Endothelial cell of umbilical vein (primary cell): ENCODE data around the gene ATP6V1F. TPM values are rescaled to one million over a fixed set of nuclear protein-coding genes. Genes with fewer than 3 reads are reported as not detected.

Experiments
- BruUV-seq: library from RNA; stranded (reverse); fragments of 400-500 nt; replicated peaks from 2 replicates; lab custom pipeline; 2021; lab: Mats Ljungman, UMichigan
- CTCF ChIA-PET: fragments of 300-600, 350-600 bp; sonication (Branson Sonifier 250); formaldehyde crosslinking; loops from one replicate; lab custom pipeline; 2021; ENCODE audit warnings: antibody characterized with exemption, inconsistent platforms; lab: Charles Lee
- POLR2A ChIA-PET: fragments of 300-600, 350-600 bp; sonication (Branson Sonifier 250); formaldehyde crosslinking; loops from one replicate; lab custom pipeline; 2021; ENCODE audit warnings: antibody characterized with exemption, inconsistent platforms; lab: Charles Lee
- DNase-seq: peaks from one replicate; pipeline ENCODE4 v3.0.0-alpha.2; 2011; ENCODE audit warnings: low read depth, low spot score
- FAIRE-seq: peaks from 2 replicates; lab custom pipeline; 2011; peaks lifted over from hg19 to GRCh38; lab: Jason Lieb, UNC
- H2AFZ ChIP-seq: 2 replicates; pipeline ENCODE4 v1.6.0; 2012; ENCODE audit warnings: low read depth, low read length, control low read depth, inconsistent platforms
- H3K27ac ChIP-seq: 2 replicates; pipeline ENCODE4 v1.5.1; 2011; ENCODE audit warnings: low read depth, mild to moderate bottlenecking, control low read depth, low read length, moderate library complexity; ENCODE audit not compliant: insufficient read depth
- H3K27me3 ChIP-seq, 2 experiments: 2 replicates each; pipeline versions ENCODE4 v1.6.0 to v1.6.1; 2011; ENCODE audit warnings: low read length in 2 of 2, mixed read lengths in 1 of 2; ENCODE audit not compliant: control insufficient read depth in 2 of 2, insufficient read depth in 2 of 2
- H3K36me3 ChIP-seq, 2 experiments: 2 replicates in 1 of 2; 3 replicates in 1 of 2; pipeline ENCODE4 v1.5.1; 2011; ENCODE audit warnings: low read length in 2 of 2, mild to moderate bottlenecking in 1 of 2, moderate library complexity in 1 of 2; ENCODE audit not compliant: control insufficient read depth in 2 of 2, insufficient read depth in 2 of 2; ENCODE audit errors: extremely low read depth in 1 of 2
- H3K4me1 ChIP-seq: 3 replicates; pipeline ENCODE4 v1.5.1; 2011; ENCODE audit warnings: mild to moderate bottlenecking, low read length; ENCODE audit not compliant: control insufficient read depth, insufficient read depth; ENCODE audit errors: extremely low read depth
- H3K4me2 ChIP-seq: 2 replicates; pipeline ENCODE4 v1.6.1; 2011; ENCODE audit warnings: low read length, control low read depth, mixed read lengths; ENCODE audit not compliant: insufficient read depth
- H3K4me3 ChIP-seq, 3 experiments: fragments of 200-600 bp in 1 of 3; sonication (generic), shearing (Covaris generic) in 1 of 3; replicated peaks in 1 of 3; 2 replicates each; pipeline ENCODE4 v1.5.1; 2011 to 2016; ENCODE audit warnings: control low read depth in 3 of 3, low read length in 3 of 3, mild to moderate bottlenecking in 2 of 3, inconsistent platforms in 1 of 3, low read depth in 1 of 3, moderate library complexity in 1 of 3; ENCODE audit not compliant: insufficient read depth in 1 of 3
- H3K79me2 ChIP-seq: 2 replicates; pipeline ENCODE4 v1.6.0; 2012; ENCODE audit warnings: low read length, inconsistent platforms; ENCODE audit not compliant: control insufficient read depth, insufficient read depth
- H3K9ac ChIP-seq: replicated peaks from 2 replicates; pipeline ENCODE3; 2011; ENCODE audit warnings: low read length, control low read depth; ENCODE audit not compliant: insufficient read depth; ENCODE audit errors: extremely low read depth
- H3K9me1 ChIP-seq: replicated peaks from 3 replicates; pipeline ENCODE4 v1.6.0; 2011; ENCODE audit warnings: mild to moderate bottlenecking, low read length; ENCODE audit not compliant: control insufficient read depth, insufficient read depth; ENCODE audit errors: extremely low read depth
- H3K9me3 ChIP-seq: replicated peaks from 2 replicates; pipeline ENCODE4 v1.5.1; 2012; ENCODE audit warnings: low read length, inconsistent platforms; ENCODE audit not compliant: control insufficient read depth, insufficient read depth
- H4K20me1 ChIP-seq: replicated peaks from 2 replicates; pipeline ENCODE3; 2011; ENCODE audit warnings: mild to moderate bottlenecking, low read length; ENCODE audit not compliant: control insufficient read depth, insufficient read depth; ENCODE audit errors: extremely low read depth
- EZH2 ChIP-seq: IDR thresholded peaks from 2 replicates; pipeline ENCODE4 v1.6.1; 2012; ENCODE audit warnings: borderline replicate concordance, low read depth, mild to moderate bottlenecking, moderate library complexity, low read length, inconsistent platforms; ENCODE audit not compliant: severe bottlenecking
- FOS ChIP-seq: IDR thresholded peaks from 2 replicates; pipeline ENCODE4 v1.6.1; 2011; ENCODE audit warnings: mild to moderate bottlenecking, low read length, moderate library complexity, borderline replicate concordance; ENCODE audit not compliant: insufficient read depth
- GATA2 ChIP-seq: IDR thresholded peaks from 2 replicates; pipeline ENCODE4 v1.7.0; 2011; ENCODE audit warnings: low read depth, mild to moderate bottlenecking, moderate library complexity, mixed read lengths, low read length; ENCODE audit not compliant: insufficient read length, insufficient read depth
- JUN ChIP-seq: IDR thresholded peaks from 2 replicates; pipeline ENCODE4 v1.6.1; 2011; ENCODE audit warnings: borderline replicate concordance, low read depth; ENCODE audit not compliant: insufficient read length, insufficient read depth
- MYC ChIP-seq: IDR thresholded peaks from one replicate; pipeline ENCODE4 v1.6.1; 2011; ENCODE audit warnings: mild to moderate bottlenecking, low read depth, low read length
- POLR2A ChIP-seq: IDR thresholded peaks from 2 replicates; pipeline ENCODE4 v1.6.1; 2012; ENCODE audit warnings: low read depth, mild to moderate bottlenecking, control low read depth, low read length
- POLR2AphosphoS5 ChIP-seq: IDR thresholded peaks from 2 replicates; pipeline ENCODE4 v1.6.1; 2012; ENCODE audit warnings: low read depth, mild to moderate bottlenecking, control low read depth, low read length, moderate library complexity; ENCODE audit not compliant: insufficient read depth
- dilution Hi-C: fragments of 300-500 bp; cut with MboI; formaldehyde crosslinking; loops from one replicate; pipeline ENCODE4 v1.15.0; 2019; ENCODE audit warnings: low sequenced_read_pairs; ENCODE audit not compliant: extremely low pct_ligation_motif_present
- intact Hi-C: fragments of 100-400 bp; cut with micrococcal nuclease; formaldehyde crosslinking; loops from one replicate; pipeline ENCODE4 v1.10.0; 2022
- polyA plus RNA-seq, 4 experiments: library from polyadenylated mRNA; depleted of rRNA in 3 of 4; stranded (reverse) in 3 of 4; unstranded in 1 of 4; fragments of >200 nt; gene quantifications; 2 replicates each; pipeline versions ENCODE4 v1.2.1 to v1.2.3, GENCODE V29; 2011 to 2012; ENCODE audit warnings: missing spikeins in 1 of 4
- total RNA-seq: library from RNA; stranded (reverse); gene quantifications from 2 replicates; pipeline ENCODE4 v1.2.3, GENCODE V29; 2021
- TF ChIP-seq, protein P1 (sequence below): IDR thresholded peaks from 2 replicates; pipeline ENCODE4 v1.6.1; 2011; ENCODE audit not compliant: insufficient read depth, insufficient read length
- TF ChIP-seq, protein P2 (sequence below), 2 donors: IDR thresholded peaks; 1 replicate in 1 of 2; 2 replicates in 1 of 2; pipeline ENCODE4 v1.5.1; 2011; ENCODE audit warnings: low read length in 2 of 2, mild to moderate bottlenecking in 2 of 2, moderate library complexity in 2 of 2, control low read depth in 1 of 2, inconsistent platforms in 1 of 2, low read depth in 1 of 2; ENCODE audit not compliant: insufficient read depth in 1 of 2; ENCODE audit errors: extremely low read depth in 1 of 2

Gene ATP6V1F
- total and polyA plus RNA-seq, 2 donors (not counting 3 experiments of a cell fraction or from before 2014, with no cell fraction given), result 156 to 360 TPM

GRCh38 chr7:128894101-128894440 is 31.4 kb downstream of the ATP6V1F start:
- FAIRE-seq, result no peak
- Histone ChIP-seq H3K79me2 (no peaks in the 10 kb centered on the region), H3K36me3 (no peaks in the 10 kb centered on the region), H3K9me1 (no peaks in the 10 kb centered on the region), H3K27me3 (peaks cover 6 to 19% of the 10 kb centered on the region in 2 experiments), H3K4me2 (no peak overlapping the region), H3K4me3 (no peak overlapping the region), H4K20me1 (no peaks in the 10 kb centered on the region), H3K4me1 (no peaks in the 10 kb centered on the region), H3K27ac (no peak overlapping the region), H2AFZ (no peak overlapping the region), H3K9ac (no peak overlapping the region), H3K9me3 (no peaks in the 10 kb centered on the region)
- dilution Hi-C loops, result no loop called here
- POLR2A ChIA-PET, result no interaction called here
- BruUV-seq, result no TSS peak
- intact Hi-C loops, result no loop called here
- TF ChIP-seq JUN, result no peak
- CTCF ChIA-PET, result no interaction called here
- DNase-seq, result no peak

DNA sequence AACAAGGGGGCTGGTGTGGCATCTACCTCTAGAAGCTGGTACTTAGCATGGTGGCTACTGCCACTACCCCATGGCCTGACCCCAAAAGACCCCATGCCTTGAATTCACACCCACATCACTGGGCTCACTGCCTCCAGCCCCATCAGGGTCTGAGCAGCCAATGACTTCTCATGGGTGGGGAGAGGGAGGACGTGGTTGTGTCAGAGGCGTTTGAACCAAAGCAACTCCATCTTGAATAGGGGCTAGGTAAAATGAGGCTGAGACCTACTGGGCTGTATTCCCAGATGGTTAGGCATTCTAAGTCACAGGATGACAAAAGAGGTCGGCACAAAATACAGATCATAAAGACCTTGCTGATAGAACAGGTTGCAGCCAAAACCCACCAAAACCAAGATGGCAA is 32.7 kb downstream of the ATP6V1F start:
- DNase-seq, result no peak
- TF ChIP-seq, protein P1, sequence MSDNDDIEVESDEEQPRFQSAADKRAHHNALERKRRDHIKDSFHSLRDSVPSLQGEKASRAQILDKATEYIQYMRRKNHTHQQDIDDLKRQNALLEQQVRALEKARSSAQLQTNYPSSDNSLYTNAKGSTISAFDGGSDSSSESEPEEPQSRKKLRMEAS, result no peak
- TF ChIP-seq, protein P2, sequence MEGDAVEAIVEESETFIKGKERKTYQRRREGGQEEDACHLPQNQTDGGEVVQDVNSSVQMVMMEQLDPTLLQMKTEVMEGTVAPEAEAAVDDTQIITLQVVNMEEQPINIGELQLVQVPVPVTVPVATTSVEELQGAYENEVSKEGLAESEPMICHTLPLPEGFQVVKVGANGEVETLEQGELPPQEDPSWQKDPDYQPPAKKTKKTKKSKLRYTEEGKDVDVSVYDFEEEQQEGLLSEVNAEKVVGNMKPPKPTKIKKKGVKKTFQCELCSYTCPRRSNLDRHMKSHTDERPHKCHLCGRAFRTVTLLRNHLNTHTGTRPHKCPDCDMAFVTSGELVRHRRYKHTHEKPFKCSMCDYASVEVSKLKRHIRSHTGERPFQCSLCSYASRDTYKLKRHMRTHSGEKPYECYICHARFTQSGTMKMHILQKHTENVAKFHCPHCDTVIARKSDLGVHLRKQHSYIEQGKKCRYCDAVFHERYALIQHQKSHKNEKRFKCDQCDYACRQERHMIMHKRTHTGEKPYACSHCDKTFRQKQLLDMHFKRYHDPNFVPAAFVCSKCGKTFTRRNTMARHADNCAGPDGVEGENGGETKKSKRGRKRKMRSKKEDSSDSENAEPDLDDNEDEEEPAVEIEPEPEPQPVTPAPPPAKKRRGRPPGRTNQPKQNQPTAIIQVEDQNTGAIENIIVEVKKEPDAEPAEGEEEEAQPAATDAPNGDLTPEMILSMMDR (IDR thresholded peaks at IDR 0.05; ENCODE audit: extremely low read depth in 1 of 2, insufficient read depth in 1 of 2, low read depth in 1 of 2, low read length in 2 of 2), result no peak
- no peak for TF ChIP-seq MYC
- TF ChIP-seq FOS, result no peak
- TF ChIP-seq EZH2, result no peak
- TF ChIP-seq GATA2, result no peak
- no peak for TF ChIP-seq JUN
- no peak for TF ChIP-seq POLR2A
- TF ChIP-seq POLR2AphosphoS5, result no peak
- Histone ChIP-seq H3K4me1 (no peaks in the 10 kb centered on the region), H4K20me1 (no peaks in the 10 kb centered on the region), H3K36me3 (no peaks in the 10 kb centered on the region), H3K9me3 (no peaks in the 10 kb centered on the region), H3K79me2 (no peaks in the 10 kb centered on the region), H3K4me2 (no peak overlapping the region), H3K9me1 (no peaks in the 10 kb centered on the region), H3K9ac (no peak overlapping the region), H2AFZ (no peak overlapping the region), H3K27ac (no peak overlapping the region), H3K4me3 (no peak overlapping the region), H3K27me3 (peaks cover 7 to 21% of the 10 kb centered on the region in 2 experiments)
- dilution Hi-C loops (no loop called here), intact Hi-C loops (no loop called here)
- CTCF ChIA-PET, result no interaction called here
- no peak for FAIRE-seq
- no TSS peak for BruUV-seq
- POLR2A ChIA-PET, result no interaction called here
